Measurements from ENCODE around the gene REV3L.
A peak's percentile ranks its signal among the peaks of the same experiment; 100 is the strongest.
"Not testable (repeated sequence)": the region's sequence is repeated elsewhere in the genome, so short reads cannot be mapped to it uniquely, and the experiment has no call there.

Gene REV3L

DNA sequence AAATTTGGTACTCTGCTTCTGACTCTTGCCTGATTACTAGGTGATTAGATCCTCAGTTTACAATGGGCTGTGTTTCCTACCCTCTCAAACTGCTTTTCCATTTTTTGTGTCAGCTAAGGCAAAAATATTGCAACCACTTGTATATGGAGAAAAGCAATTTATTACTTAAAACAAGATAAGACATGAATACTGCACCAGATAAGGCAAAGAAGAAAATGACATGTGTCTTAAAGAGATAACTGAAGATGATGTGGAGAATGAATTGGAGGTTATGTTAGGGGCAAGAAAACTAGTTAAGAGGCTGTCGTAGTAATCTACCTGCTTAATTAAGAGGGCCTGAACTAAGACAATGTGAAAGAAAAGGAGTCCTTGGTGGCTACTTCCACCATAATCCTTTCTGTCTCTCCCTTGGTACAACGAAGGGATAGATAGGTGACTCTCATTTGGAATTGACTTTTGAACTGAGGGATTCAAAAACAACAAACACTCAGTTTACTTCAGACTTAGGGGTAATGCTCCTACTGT lies 16.3 kb upstream of the REV3L start:
- DNase-seq (ENCODE audit: low read depth in 2 of 2): no peak

DNA sequence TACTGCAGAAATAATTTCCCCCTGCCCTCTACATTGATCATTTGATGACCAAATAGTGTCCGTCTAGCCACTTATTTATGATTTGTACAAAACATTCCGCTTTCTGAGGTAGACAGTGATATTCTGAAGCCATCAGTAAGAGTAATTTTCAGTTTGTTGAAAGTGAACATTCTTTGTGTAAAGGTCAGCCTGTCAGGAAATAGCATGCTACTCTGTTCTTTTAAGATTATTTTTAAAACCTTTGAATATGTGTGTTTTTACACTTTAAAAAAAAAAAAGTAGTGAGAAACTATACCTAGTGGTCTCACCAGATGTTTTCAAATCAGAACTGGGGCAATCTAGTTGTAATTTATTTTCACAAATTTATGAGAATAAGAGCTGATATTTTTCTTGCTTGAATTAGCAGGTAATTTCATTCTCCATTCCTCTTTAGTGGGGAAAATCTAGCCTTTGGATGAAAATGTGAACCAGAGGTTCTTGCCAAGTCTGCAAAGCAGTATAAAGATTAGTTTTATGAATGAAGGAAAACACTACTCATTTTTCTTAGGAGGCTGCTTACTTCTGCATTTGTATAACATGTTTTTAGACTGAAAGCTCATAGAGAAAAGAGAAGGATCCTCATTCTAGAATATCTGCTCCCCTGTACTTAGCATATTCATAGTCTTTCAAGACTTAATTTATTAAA lies 12.1 kb upstream of the REV3L start:
- no peak for DNase-seq (ENCODE audit: low read depth in 2 of 2)

DNA sequence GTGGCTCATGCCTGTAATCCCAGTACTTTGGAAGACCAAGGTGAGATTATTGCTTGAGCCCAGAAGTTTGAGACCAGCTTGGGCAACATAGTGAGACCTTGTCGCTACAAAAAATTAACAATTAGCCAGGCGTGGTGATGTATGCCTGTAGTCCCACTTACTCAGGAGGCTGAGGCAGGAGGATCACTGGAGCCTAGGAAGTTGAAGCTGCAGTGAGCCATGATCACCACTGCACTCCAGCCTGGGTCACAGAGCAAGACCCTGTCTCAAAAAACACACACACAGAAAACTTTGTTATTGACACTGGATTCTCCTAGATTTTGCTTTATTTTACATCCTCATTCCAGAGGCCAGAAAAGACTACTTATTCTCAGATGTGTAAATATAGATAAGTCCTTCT lies 9.5 kb upstream of the REV3L start:
- no peak for DNase-seq (ENCODE audit: low read depth in 2 of 2)

DNA sequence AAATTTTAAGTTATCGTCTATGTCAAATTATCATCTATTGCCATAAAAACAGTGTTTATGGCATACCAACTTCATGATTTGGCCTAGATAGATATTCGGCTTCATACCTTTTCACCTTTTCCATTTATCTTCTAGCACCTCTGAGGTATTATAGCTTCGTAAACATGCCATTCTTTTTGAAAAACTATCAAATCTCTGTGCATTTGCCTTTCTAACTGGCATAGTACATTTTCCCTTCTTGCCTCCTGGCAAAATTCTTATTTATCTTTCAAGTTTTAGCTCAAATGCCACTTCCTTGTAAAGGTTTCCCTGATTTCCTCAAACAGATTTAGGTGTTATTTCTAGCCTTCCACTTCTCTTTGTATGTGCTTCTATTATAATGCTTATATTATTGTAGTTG lies 7.0 kb upstream of the REV3L start:
- DNase-seq (ENCODE audit: low read depth in 2 of 2): no peak

DNA sequence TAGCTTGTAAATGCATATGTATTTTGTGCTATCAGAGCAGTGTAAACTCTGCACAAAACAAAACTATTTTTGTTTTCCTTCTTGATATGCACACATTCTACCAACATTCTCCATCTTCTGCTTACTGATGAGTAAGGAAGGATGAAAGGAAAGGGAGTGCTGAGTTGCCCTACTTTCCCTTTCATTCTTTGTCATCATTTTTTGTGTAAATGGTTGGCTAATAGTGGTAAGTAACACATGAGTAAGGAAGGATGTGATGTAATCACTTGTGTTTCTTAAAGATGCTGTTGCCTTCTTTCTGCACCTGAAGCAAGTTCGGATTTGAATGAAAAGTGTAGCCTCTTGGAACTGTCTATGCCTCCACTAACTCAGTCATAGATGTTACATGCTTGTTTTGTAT lies 4.6 kb upstream of the REV3L start:
- DNase-seq (ENCODE audit: low read depth in 2 of 2): no peak

DNA sequence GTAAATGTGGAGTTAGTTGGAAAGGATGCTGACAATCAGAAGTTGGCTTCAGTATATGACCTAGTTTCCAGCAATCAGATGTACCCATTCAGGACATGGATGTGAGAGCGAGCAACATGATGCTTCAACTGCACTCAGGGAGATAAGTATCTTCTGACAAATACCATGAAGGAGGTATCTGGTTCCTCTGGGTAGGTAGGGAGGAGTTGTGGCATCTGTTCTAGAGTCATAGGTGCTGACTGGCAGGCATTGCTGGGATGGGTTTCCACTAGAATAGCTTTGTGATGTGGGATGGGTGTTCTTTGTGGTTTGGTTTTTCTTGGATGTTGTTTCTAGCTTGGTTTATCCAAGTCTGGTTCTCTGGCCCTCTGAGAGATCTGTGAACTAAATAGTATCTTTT lies 3.9 kb upstream of the REV3L start:
- no peak for DNase-seq (ENCODE audit: low read depth in 2 of 2)

DNA sequence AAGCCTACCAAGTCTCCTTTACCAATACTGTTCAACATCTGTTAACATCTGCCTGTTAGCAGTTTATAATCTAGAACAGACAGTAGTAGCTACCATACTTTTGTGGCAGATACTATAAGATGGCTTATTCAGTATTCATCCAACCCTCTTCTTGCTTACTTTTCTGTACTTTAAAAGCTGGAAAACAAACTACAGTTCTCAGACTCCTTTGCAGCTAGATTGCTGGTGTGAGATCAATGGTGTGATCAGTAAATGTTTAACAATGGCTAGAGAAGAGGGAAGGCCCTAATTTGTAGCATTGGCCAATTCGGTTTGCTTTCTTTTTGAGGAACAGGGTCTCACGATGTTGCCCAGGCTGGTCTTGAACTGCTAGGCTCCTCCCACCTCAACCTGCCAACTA lies 3.5 kb upstream of the REV3L start:
- no peak for DNase-seq (ENCODE audit: low read depth in 2 of 2)

DNA sequence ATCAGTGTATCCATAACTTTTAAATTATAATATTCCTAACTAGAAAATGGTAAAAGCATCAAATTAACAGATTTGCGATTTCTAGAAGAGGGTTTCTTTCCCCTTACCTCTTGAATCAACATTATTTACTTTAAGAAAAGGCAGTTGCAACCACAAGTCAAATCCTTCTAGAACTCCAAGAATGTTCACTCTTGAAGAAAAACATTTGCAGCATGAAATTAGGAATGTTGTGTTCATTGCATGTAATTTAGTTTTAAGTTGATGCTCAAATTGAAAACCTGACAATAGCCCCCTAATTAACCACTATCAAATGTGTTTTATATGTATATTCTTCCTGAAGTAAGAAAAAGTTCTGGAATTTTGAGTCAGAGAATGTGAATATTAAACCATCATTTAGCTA lies 2.3 kb upstream of the REV3L start:
- DNase-seq (ENCODE audit: low read depth in 2 of 2): no peak

DNA sequence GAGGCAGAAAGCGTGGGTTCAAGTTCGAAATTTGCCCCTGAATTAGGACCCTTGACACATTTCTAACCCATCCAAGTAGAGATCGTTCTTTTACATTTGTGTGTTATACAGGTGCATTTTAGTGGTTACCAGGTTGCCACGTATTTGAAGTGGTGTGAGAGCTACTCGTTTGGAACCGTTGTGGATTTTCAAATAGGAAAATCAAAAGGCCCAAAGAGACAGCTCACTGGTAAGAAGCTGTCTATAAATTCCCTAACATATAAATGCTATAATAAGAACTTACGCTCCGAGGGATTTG lies 1.6 kb upstream of the REV3L start:
- no peak for DNase-seq (ENCODE audit: low read depth in 2 of 2)

DNA sequence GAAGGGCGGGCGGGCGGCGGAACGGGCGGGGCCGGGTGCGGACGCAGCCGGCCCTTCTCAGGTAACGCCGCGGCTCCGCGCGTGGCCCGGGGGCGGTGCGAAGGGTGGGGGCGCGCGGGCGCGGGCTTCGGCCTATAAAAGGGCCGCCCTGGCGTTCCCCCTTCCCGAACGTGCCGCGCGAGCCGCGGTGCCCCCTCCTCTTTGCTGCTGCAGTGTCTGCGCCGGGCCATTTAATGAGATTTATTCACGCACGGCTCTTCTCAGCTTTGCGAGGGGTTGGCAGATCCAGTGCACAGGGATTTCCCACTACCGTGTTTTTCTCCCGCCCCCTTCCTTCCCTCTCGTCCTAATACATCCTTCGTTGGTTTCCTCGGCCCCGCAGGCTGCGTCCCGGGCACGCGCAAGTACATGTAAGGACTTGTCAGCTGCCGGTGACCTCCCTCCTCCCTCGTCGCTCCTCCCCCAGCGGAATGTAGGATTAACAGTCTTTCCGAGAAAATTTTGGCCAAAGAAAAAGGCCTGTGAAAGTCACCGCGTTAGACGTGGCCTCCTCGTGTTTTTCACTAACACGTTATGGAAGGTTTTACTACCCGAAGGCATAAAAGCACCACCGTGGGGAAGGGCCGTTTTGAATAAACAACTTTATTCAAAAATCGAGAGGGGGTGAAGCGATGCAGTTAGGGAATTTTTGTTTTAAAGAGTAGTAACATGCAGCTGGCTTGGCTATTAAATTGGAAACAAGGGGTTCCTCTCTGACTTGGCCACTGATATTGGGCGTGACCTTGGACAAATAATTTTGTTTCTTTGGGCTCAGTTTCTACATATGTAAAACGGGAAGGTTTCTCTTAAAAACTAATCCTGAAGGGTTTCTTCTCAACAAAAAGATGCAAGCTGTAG lies 966 bp upstream of the REV3L start:
- peak; percentile 62 to 69 for DNase-seq (ENCODE audit: low read depth in 2 of 2)

DNA sequence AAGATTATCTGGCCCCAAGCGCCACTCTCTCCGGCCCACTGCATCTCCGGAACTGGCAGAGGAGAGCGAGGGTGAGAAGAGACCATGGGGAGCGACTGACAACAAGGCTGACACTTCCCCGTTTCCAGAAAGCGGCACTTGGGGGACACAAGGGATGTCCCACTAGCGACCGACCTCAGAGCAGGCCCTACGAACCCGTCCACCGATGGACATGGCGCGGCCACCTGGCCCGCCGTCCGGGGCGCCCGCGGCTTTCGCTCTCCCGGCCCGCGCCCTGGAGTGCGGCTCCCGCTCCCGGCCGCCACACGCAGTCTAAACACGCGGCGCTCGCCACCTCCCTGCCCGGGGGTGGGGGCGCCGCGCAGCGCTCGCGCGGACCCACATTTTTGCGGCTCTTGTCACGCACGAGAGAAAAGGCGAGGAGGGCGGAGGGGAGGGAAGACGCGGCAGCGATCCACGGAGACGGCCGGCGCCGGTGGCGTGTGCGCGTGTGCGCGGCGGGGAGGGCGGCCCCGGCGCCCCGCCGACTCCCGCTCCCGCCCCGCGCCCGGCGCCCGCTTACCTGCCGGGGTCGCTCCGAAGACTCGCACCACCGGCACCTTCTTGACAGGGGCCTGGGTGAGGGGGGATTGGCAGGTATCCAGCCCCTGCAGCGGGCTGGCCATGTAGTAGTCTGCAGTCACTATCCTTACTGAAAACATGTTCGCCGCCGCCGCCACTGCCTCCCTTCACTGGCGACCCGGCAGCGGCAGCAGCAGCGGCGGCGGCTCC lies 645 bp downstream of the REV3L start:
- peak in 1 of 2 donors; percentile 15 for DNase-seq (ENCODE audit: low read depth in 2 of 2)

DNA sequence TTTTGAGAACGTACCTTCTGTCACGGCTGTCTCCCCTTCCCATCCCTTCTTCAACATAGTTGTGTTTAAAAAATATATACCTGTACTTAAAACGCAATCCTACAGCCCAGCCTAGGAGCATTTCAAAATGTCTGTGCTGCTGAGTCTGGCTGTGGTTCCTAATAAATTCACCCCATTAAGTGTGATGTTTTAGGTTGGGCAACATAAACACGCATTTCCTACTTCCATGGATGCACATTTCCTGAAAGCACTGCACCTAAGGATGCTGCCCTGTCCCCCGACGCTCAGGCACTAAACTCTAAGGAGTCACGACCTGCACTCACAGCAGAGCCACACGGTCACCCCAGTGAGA lies 1.2 kb downstream of the REV3L start:
- DNase-seq (ENCODE audit: low read depth in 2 of 2): no peak

DNA sequence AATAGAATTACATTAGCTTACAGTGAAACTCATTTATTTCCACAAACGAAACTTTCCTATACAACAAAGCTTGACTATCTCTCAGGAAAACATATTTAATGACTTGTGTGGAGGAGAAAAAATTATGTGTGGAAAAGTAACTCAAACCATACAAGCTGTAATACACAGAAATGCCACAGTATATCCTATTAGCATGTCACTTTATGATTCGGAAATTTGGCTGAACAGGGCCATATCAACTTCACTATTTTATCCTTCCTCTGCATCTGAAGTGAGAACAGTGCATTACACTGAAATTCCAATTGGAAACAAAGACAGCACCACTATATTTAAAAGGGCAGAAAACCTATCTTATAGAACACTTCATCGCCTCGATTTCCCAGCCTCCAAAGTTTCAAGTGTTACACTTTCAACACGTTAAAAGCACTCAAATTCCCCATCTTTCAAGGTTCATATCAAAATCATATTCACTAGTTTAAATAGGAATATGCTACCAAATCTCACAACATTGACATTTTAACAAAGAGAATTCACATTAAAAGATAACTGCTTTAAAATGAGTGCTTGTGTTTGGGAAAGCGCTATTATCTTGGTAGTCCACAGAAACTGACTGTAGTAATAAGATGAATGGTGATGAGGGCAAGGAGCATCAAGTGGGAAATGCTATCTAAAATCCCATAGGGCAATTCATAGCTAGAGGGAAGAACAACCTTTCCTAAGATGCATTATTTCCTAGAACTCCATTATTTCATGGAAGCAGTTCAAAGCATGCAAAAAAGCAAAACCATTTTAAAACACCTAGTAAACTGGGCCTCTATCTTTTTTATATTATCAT lies 1.8 kb downstream of the REV3L start:
- no peak for DNase-seq (ENCODE audit: low read depth in 2 of 2)

DNA sequence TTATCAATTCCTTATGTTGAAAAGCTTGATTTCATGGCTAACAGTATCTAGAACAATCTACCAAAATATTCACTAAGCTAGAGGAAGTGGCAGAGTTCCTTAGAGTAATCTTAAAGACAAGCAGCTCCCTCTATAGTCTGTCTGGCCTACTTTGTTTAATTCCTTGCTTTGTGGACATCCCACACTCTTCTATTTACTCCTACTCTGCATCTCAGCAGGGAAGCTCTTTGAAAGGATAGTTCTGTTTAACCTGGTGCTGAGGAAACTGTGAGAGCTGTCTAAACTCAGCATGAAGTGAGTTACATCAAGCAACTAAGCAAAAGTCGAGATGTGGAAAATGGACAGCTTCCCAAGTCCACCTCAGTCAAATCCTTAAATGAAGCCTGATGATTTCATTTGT lies 4.3 kb downstream of the REV3L start:
- DNase-seq (ENCODE audit: low read depth in 2 of 2): no peak

DNA sequence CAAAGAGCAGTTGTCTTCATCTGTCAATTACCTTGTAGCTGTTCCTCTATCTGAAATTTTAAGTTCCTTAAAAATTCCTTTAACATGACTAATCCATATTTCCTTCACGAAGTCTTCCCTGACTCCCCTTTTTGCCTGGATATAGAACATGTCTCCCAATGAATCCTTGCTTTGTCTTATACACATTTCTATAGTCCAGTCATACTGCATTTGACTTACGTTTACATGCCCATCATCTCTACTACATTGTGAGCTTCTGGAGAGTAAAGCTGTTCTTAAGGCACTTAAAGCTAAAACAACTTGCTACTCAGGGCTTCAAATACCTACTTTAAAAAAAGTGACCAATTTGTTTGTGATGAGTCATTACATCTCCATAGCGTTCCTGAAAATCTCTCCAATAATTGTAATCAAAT lies 4.9 kb downstream of the REV3L start:
- no peak for DNase-seq (ENCODE audit: low read depth in 2 of 2)

DNA sequence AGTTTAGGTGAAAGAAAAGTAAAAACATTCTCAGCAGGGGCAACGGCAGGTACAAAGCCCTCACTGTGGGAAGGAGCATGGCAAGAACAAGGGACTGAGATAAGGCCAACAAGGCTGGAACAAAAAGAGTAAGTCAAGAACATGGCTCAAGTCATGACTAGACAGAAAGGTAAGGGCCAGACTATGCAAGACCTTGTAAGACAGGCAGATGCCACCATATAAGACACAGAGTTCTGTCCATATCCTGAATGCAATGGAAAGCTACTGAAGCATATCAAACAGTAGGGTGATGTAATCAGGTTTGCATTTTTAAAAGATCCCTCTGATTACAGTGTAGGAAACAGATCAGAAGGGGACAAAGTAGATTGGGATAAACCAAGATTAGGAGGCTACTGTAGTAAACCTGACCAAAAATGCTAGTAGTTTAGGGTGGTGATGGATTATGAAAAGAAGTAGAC lies 5.5 kb downstream of the REV3L start:
- DNase-seq (ENCODE audit: low read depth in 2 of 2): no peak

DNA sequence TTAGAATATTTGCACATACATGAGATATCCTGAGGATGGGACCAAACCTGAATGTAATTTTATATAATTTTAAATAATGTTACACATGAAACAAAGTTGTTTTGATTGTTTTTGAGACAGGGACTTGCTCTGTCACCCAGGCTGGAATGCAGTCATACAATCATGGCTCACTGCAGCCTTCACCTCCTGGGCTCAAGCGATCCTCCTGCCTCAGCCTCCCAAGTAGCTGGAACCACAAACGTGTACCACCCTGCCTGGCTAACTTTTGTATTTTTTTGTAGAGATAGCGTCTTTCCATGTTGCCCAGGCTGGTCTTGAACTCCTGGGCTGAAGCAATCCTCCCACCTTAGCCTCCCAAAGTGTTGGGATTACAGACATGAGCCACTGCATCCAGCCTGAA lies 7.0 kb downstream of the REV3L start:
- not testable (repeated sequence) for DNase-seq (ENCODE audit: low read depth in 2 of 2)

DNA sequence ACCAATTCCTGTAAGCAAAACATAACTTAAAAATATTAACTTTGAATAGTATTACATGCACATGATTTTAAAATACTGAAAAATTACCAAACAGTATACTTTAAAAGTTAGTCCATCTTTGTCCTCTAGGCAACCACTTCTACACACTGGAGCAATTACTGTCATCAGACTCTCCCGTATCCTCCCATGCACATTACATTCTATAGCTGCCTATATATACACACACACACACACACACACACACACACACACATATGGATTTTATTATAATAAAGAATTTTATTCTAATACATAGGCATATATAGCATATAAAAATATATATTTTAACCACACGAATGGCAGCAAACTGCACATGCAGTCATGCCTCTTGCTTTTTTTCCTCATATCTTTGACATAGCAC lies 8.2 kb downstream of the REV3L start:
- DNase-seq (ENCODE audit: low read depth in 2 of 2): no peak

DNA sequence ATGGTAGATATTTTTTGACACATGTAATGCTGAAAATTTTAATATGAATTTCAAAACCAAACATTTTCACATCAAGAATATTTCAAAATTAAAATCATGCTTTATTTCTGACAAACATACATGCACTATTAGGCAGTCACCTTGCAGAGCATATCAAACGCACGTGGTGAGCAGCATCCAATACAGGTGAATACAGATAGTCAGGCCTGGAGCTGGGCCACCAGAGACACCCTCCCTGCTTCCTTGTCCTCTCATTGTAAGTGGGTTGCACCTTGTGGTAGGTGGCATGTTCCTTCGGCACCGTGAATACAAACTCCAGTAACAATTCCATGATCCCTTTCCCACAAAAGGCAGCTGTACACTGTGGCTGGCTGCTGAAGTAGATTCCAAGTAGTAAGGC lies 8.9 kb downstream of the REV3L start:
- no peak for DNase-seq (ENCODE audit: low read depth in 2 of 2)

DNA sequence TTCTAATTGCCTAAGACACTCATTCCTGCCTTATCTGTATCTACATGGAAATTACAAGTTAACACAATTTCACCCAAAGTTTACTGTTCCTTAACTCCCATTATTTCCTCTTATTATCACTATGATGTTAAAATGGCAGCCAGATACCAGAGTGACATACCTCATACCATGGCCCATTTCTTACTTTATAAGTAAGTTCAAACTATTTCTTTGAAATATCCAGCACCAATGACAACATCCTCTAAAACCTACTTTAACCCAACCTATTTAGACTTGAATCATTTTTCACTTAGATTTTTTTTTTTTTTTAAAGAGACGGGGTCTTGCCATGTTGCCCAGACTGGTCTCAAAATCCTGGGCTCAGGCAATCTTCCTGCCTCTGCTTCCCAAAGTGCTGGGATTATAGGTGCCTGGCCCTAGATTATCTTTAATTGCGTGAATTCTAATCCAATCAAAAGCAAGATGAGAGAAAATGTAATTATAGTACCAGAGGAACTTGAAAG lies 10.0 kb downstream of the REV3L start:
- DNase-seq (ENCODE audit: low read depth in 2 of 2): no peak

DNA sequence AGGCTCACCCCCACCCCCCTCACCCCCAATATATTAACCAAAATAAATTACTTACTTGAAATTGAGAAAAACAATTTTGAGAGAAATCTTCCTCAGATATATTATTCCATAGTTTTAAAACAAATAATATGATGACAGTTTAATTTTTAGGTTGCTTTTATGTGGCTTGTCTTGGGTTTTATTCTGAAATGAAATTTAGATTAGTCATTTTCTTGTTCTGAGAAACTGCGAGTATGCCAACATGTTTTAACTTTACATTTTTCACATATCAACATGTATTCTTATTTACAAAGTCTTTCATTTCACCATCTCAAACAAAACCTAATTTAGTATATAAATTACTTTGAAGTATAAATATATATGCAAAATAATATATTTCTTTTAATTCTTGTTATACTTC lies 11.1 kb downstream of the REV3L start:
- DNase-seq (ENCODE audit: low read depth in 2 of 2): no peak

Data from stimulated activated CD8-positive, alpha-beta memory T cell treated with anti-CD3 and anti-CD28 coated beads, Interleukin-2, amount 100 ng/mL, for 1 hour (primary cell).